Upper lobe of left lung (tissue), 4 donors: ENCODE measurements around the gene HNRNPM.

ENCODE experiments used
- EP300 ChIP-seq, 4 donors: sonication (generic); formaldehyde crosslinking; IDR thresholded peaks; one replicate each; pipeline ENCODE4 v1.5.1; 2017; ENCODE audit warnings: antibody characterized with exemption in 4 of 4, control low read depth in 2 of 4
- POLR2A ChIP-seq, 4 donors: fragments of 450-650 bp; IDR thresholded peaks; one replicate each; pipeline ENCODE4 v1.5.1; 2016 to 2017; ENCODE audit warnings: antibody characterized with exemption in 4 of 4, mild to moderate bottlenecking in 2 of 4
- TF ChIP-seq, protein P1 (sequence below), 6 experiments: fragments of 450-650 bp in 4 of 6; fragments of 200-600 bp in 2 of 6; sonication (generic) in 2 of 6; IDR thresholded peaks; one replicate each; pipeline ENCODE4 v1.5.1; 2016 to 2019; ENCODE audit warnings: antibody characterized with exemption in 6 of 6

DNA sequence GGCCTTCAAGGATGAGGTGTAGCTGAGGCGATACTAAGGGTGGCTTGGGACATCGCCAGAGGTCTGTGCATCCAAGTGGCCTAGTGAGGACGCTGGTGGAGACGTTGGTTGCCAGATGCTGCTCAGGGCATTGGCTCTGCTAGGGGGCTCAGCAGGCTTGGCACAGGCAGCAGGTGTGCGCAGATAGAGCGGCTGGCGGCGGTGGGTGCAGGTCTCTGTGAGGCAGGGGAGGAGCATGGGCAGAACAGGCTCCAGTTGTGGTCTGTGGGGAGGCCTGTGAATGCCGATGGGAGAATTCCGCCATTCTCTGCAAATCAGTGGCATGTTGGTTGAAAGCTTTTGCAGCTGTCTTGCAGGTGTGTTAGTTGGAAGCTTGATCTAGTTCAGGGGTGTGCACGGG is 36.4 kb downstream of the HNRNPM start:
- TF ChIP-seq, protein P1, sequence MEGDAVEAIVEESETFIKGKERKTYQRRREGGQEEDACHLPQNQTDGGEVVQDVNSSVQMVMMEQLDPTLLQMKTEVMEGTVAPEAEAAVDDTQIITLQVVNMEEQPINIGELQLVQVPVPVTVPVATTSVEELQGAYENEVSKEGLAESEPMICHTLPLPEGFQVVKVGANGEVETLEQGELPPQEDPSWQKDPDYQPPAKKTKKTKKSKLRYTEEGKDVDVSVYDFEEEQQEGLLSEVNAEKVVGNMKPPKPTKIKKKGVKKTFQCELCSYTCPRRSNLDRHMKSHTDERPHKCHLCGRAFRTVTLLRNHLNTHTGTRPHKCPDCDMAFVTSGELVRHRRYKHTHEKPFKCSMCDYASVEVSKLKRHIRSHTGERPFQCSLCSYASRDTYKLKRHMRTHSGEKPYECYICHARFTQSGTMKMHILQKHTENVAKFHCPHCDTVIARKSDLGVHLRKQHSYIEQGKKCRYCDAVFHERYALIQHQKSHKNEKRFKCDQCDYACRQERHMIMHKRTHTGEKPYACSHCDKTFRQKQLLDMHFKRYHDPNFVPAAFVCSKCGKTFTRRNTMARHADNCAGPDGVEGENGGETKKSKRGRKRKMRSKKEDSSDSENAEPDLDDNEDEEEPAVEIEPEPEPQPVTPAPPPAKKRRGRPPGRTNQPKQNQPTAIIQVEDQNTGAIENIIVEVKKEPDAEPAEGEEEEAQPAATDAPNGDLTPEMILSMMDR (IDR thresholded peaks at IDR 0.05), result no peak
- TF ChIP-seq EP300 (IDR thresholded peaks at IDR 0.05), result no peak
- no peak for TF ChIP-seq POLR2A (IDR thresholded peaks at IDR 0.05)
